Activated CD8-positive, alpha-beta T cell treated with anti-CD3 and anti-CD28 coated beads for 36 hours (primary cell): Measurements from ENCODE around the gene FAM236A. TPM values are rescaled to one million over a fixed set of nuclear protein-coding genes. Genes with fewer than 3 reads are reported as not detected.
"Not testable (repeated sequence)": the region's sequence is repeated elsewhere in the genome, so short reads cannot be mapped to it uniquely, and the experiment has no call there.

ENCODE experiments used
- ATAC-seq: fragments of 200-7000 bp; cut with Tn5 transposase; one replicate; pipeline ENCODE4 v1.10.0; 2021; ENCODE audit warnings: mild to moderate bottlenecking, moderate library complexity
- CTCF ChIA-PET: fragments of 350-600 bp; sonication (Branson Sonifier 250); formaldehyde crosslinking; loops from one replicate; lab custom pipeline; 2021; ENCODE audit warnings: antibody characterized with exemption; lab: Charles Lee
- POLR2A ChIA-PET: fragments of 350-600 bp; sonication (Branson Sonifier 250); formaldehyde crosslinking; loops from one replicate; lab custom pipeline; 2021; ENCODE audit warnings: antibody characterized with exemption; lab: Charles Lee
- DNase-seq: peaks from one replicate; pipeline ENCODE4 v3.0.0-alpha.2; 2020
- H3K27ac Mint-ChIP-seq: one replicate; pipeline ENCODE4 v1.8.0; 2021; ENCODE audit warnings: mild to moderate bottlenecking, mixed read lengths
- H3K27me3 Mint-ChIP-seq: one replicate; pipeline ENCODE4 v1.8.0; 2021; ENCODE audit warnings: mixed read lengths
- H3K36me3 Mint-ChIP-seq: one replicate; pipeline ENCODE4 v1.8.0; 2021; ENCODE audit warnings: low read depth, mixed read lengths
- H3K4me1 Mint-ChIP-seq: one replicate; pipeline ENCODE4 v1.8.0; 2021; ENCODE audit warnings: low read depth, mixed read lengths
- H3K4me3 Mint-ChIP-seq: one replicate; pipeline ENCODE4 v1.8.0; 2021; ENCODE audit warnings: mild to moderate bottlenecking, moderate library complexity, mixed read lengths
- H3K9me3 Mint-ChIP-seq: one replicate; pipeline ENCODE4 v1.8.0; 2021; ENCODE audit warnings: mixed read lengths
- intact Hi-C: fragments of 100-400 bp; cut with micrococcal nuclease; formaldehyde crosslinking; loops from one replicate; pipeline ENCODE4 v1.10.0; 2022
- total RNA-seq, 2 experiments: library from RNA; stranded (reverse); gene quantifications; one replicate each; pipeline ENCODE4 v1.2.3, GENCODE V29; 2021

The FAM236A gene
- total RNA-seq: not detected

- POLR2A ChIA-PET, H3K36me3 Mint-ChIP-seq, intact Hi-C loops, H3K9me3 Mint-ChIP-seq, H3K4me3 Mint-ChIP-seq, DNase-seq, H3K27ac Mint-ChIP-seq, ATAC-seq, H3K27me3 Mint-ChIP-seq, H3K4me1 Mint-ChIP-seq, CTCF ChIA-PET: not testable (repeated sequence)
These were observed at the start of gene FAM236A for GRCh38 chrX:72937906-72938305. Gene FAM236A (plus strand): TSS chrX:72938206. CDS start chrX:72938263, 57 bp downstream.

- DNase-seq, H3K9me3 Mint-ChIP-seq, intact Hi-C loops, H3K27me3 Mint-ChIP-seq, H3K36me3 Mint-ChIP-seq, H3K4me3 Mint-ChIP-seq, CTCF ChIA-PET, H3K4me1 Mint-ChIP-seq, H3K27ac Mint-ChIP-seq, POLR2A ChIA-PET, ATAC-seq: not testable (repeated sequence)
These were observed 48.3 kb upstream of the FAM236A start for GRCh38 chrX:72889740-72890139.

- H3K36me3 Mint-ChIP-seq, intact Hi-C loops, H3K4me1 Mint-ChIP-seq, ATAC-seq, CTCF ChIA-PET, H3K27me3 Mint-ChIP-seq, H3K4me3 Mint-ChIP-seq, POLR2A ChIA-PET, DNase-seq, H3K27ac Mint-ChIP-seq, H3K9me3 Mint-ChIP-seq: not testable (repeated sequence)
These were observed 25.7 kb upstream of the FAM236A start, which contains the start of gene FAM236C for GRCh38 chrX:72912315-72912714. Gene FAM236C (plus strand): TSS chrX:72912615. CDS start chrX:72912715, 100 bp downstream.

GRCh38 chrX:72916096-72916495, 21.9 kb upstream of the FAM236A start:
- H3K27ac Mint-ChIP-seq, CTCF ChIA-PET, H3K27me3 Mint-ChIP-seq, POLR2A ChIA-PET, ATAC-seq, H3K9me3 Mint-ChIP-seq, H3K4me1 Mint-ChIP-seq, intact Hi-C loops, H3K4me3 Mint-ChIP-seq, DNase-seq, H3K36me3 Mint-ChIP-seq: not testable (repeated sequence)

GRCh38 chrX:72932283-72932682, 5.7 kb upstream of the FAM236A start:
- H3K36me3 Mint-ChIP-seq, DNase-seq, H3K27ac Mint-ChIP-seq, intact Hi-C loops, H3K9me3 Mint-ChIP-seq, H3K27me3 Mint-ChIP-seq, CTCF ChIA-PET, H3K4me3 Mint-ChIP-seq, H3K4me1 Mint-ChIP-seq, ATAC-seq, POLR2A ChIA-PET: not testable (repeated sequence)

- H3K4me3 Mint-ChIP-seq, H3K27me3 Mint-ChIP-seq, H3K36me3 Mint-ChIP-seq, POLR2A ChIA-PET, H3K27ac Mint-ChIP-seq, H3K4me1 Mint-ChIP-seq, H3K9me3 Mint-ChIP-seq, CTCF ChIA-PET, DNase-seq, ATAC-seq, intact Hi-C loops: not testable (repeated sequence)
These were observed 1.6 kb upstream of the FAM236A start for GRCh38 chrX:72936455-72936854.

GRCh38 chrX:72936882-72937455, 1.0 kb upstream of the FAM236A start:
- H3K9me3 Mint-ChIP-seq, H3K27me3 Mint-ChIP-seq, POLR2A ChIA-PET: not testable (repeated sequence)

GRCh38 chrX:72942272-72942671, 4.3 kb downstream of the FAM236A start:
- POLR2A ChIA-PET, DNase-seq, H3K27me3 Mint-ChIP-seq, H3K4me1 Mint-ChIP-seq, H3K9me3 Mint-ChIP-seq, ATAC-seq, H3K27ac Mint-ChIP-seq, H3K36me3 Mint-ChIP-seq, CTCF ChIA-PET, H3K4me3 Mint-ChIP-seq, intact Hi-C loops: not testable (repeated sequence)

More at GRCh38 chrX:72936882-72937455, 1.0 kb upstream of the FAM236A start:
- H3K27ac Mint-ChIP-seq, DNase-seq, ATAC-seq, CTCF ChIA-PET, H3K4me1 Mint-ChIP-seq, H3K4me3 Mint-ChIP-seq, intact Hi-C loops, H3K36me3 Mint-ChIP-seq: not testable (repeated sequence)

GRCh38 chrX:72943035-72943818, 5.2 kb downstream of the FAM236A start:
- CTCF ChIA-PET, DNase-seq, H3K9me3 Mint-ChIP-seq, H3K4me3 Mint-ChIP-seq, H3K4me1 Mint-ChIP-seq, intact Hi-C loops, H3K27me3 Mint-ChIP-seq, H3K36me3 Mint-ChIP-seq, H3K27ac Mint-ChIP-seq, POLR2A ChIA-PET: not testable (repeated sequence)
- ATAC-seq: peak; percentile 87

- H3K4me3 Mint-ChIP-seq, intact Hi-C loops, H3K27ac Mint-ChIP-seq, DNase-seq, H3K4me1 Mint-ChIP-seq, H3K9me3 Mint-ChIP-seq, POLR2A ChIA-PET, H3K27me3 Mint-ChIP-seq, CTCF ChIA-PET, H3K36me3 Mint-ChIP-seq: not testable (repeated sequence)
- peak; percentile 89 for ATAC-seq
These were observed 5.8 kb downstream of the FAM236A start, which contains the start of gene DMRTC1 for GRCh38 chrX:72943819-72944169. Gene DMRTC1 (minus strand): TSS chrX:72943837. CDS start chrX:72875694, 68,143 bp downstream.

GRCh38 chrX:72959971-72960370, 22.0 kb downstream of the FAM236A start:
- H3K36me3 Mint-ChIP-seq, H3K9me3 Mint-ChIP-seq, intact Hi-C loops, CTCF ChIA-PET, ATAC-seq, H3K27me3 Mint-ChIP-seq, H3K27ac Mint-ChIP-seq, H3K4me3 Mint-ChIP-seq, POLR2A ChIA-PET, DNase-seq, H3K4me1 Mint-ChIP-seq: not testable (repeated sequence)

GRCh38 chrX:72971859-72972258, 33.9 kb downstream of the FAM236A start:
- H3K36me3 Mint-ChIP-seq, DNase-seq, H3K27me3 Mint-ChIP-seq, H3K27ac Mint-ChIP-seq, H3K4me3 Mint-ChIP-seq, H3K4me1 Mint-ChIP-seq, ATAC-seq, CTCF ChIA-PET, intact Hi-C loops, H3K9me3 Mint-ChIP-seq, POLR2A ChIA-PET: not testable (repeated sequence)
